Right cardiac atrium (tissue), 5 donors: ENCODE data around the gene OR52I2. TPM values are rescaled to one million over a fixed set of nuclear protein-coding genes. Genes with fewer than 3 reads are reported as not detected.

Experiments
- ATAC-seq, 2 donors: fragments of 200-7000 bp; cut with Tn5 transposase; one replicate each; pipeline versions ENCODE4 v1.8.0 to v1.9.1; 2020; ENCODE audit warnings: moderate library complexity in 2 of 2, mild to moderate bottlenecking in 1 of 2
- DNase-seq, 3 donors: peaks; one replicate each; pipeline ENCODE4 v3.0.0-alpha.2; 2020
- H3K27ac ChIP-seq: one replicate; pipeline ENCODE4 v1.5.1; 2013; ENCODE audit warnings: mild to moderate bottlenecking, low read length, control low read depth, moderate library complexity
- H3K27me3 ChIP-seq: one replicate; pipeline ENCODE4 v1.6.1; 2013; ENCODE audit not compliant: control insufficient read depth, insufficient read depth
- H3K4me1 ChIP-seq: one replicate; pipeline ENCODE4 v1.6.1; 2013; ENCODE audit warnings: low read length; ENCODE audit not compliant: control insufficient read depth, insufficient read depth
- H3K4me3 ChIP-seq: one replicate; pipeline ENCODE4 v1.5.1; 2013; ENCODE audit warnings: low read length, control low read depth
- H3K9me3 ChIP-seq: one replicate; pipeline ENCODE4 v1.6.1; 2013; ENCODE audit warnings: low read length; ENCODE audit not compliant: control insufficient read depth
- WGBS: extraction: QIAGEN DNeasy Blood & Tissue Kit; methylation state at CpG from one replicate; pipeline ENCODE4 v1.1.7; 2013; 5-methylcytosine and 5-hydroxymethylcytosine counted together
- intact Hi-C, 4 donors: fragments of 100-400 bp; cut with DNase I; formaldehyde crosslinking; loops; one replicate each; pipeline versions ENCODE4 v1.11.0 to v1.14.0; 2022 to 2023
- polyA plus RNA-seq: library from polyadenylated mRNA; stranded (reverse); fragments of 200-250 nt; gene quantifications from one replicate; pipeline ENCODE4 v1.2.3, GENCODE V29; 2013
- total RNA-seq, 4 donors: library from RNA; stranded (reverse); fragmentation: NEBNext Ultra II Directional; extraction: Animal tissue kit (Norgen Biotek cat#: 25700); gene quantifications; one replicate each; pipeline ENCODE4 v1.2.1, GENCODE V29; 2021
- donor health status: healthy with polysubstance abuse.
- donor health status: DM: no; HTN: yes; CAD: no.
- donor health status: DM: no; HTN: no; CAD: no.
- donor health status: DM: no; HTN: yes; CAD: no; lungs with severe emphysema.
- donor health status: DM: yes; HTN: yes; CAD: no.

Gene OR52I2
- total and polyA plus RNA-seq, 5 donors: not detected

- DNase-seq: no peak
- intact Hi-C loops: no loop called here
- Histone ChIP-seq H3K27ac (no peak overlapping the region), H3K4me3 (no peak overlapping the region), H3K9me3 (no peaks in the 10 kb centered on the region), H3K4me1 (no peaks in the 10 kb centered on the region), H3K27me3 (no peaks in the 10 kb centered on the region)
- ATAC-seq: no peak
- 87% methylated on average over 7 of the region's 7 CpGs for whole genome bisulfite sequencing
These were observed 60.0 kb downstream of the OR52I2 start for GRCh38 chr11:4641501-4641900.

- Histone ChIP-seq H3K27ac (no peak overlapping the region), H3K4me3 (no peak overlapping the region), H3K9me3 (no peaks in the 10 kb centered on the region), H3K27me3 (no peaks in the 10 kb centered on the region), H3K4me1 (no peaks in the 10 kb centered on the region)
- DNase-seq: no peak
- intact Hi-C loops: no loop called here
- ATAC-seq: no peak
- WGBS: 68% methylated on average over 7 of the region's 7 CpGs
These were observed 60.5 kb downstream of the OR52I2 start for GRCh38 chr11:4642043-4642442.

Other genes with a start within 250 kb of the OR52I2 start
- not detected for gene OR52B4, start 213.4 kb upstream of the OR52I2 start, total RNA-seq
- gene OR52B4, start 213.4 kb upstream of the OR52I2 start, polyA plus RNA-seq: not detected
- 10 to 100 TPM in 1 of 4 donors, 1 to 10 TPM in 3; 9.1 to 10.3 (median 9.3) TPM for gene TRIM21, start 188.0 kb upstream of the OR52I2 start, total RNA-seq
- gene TRIM21, start 188.0 kb upstream of the OR52I2 start, polyA plus RNA-seq: 8.3 TPM
- under 1 TPM in 1 of 4 donors, not detected in 3; 0.29 TPM for gene OR52K2, start 132.4 kb upstream of the OR52I2 start, total RNA-seq
- gene OR52K2, start 132.4 kb upstream of the OR52I2 start, polyA plus RNA-seq: not detected
- under 1 TPM in 1 of 4 donors, not detected in 3; 0.06 TPM for gene OR52K1, start 99.1 kb upstream of the OR52I2 start, total RNA-seq
- not detected for gene OR52K1, start 99.1 kb upstream of the OR52I2 start, polyA plus RNA-seq
- gene OR52M1, start 36.6 kb upstream of the OR52I2 start, total RNA-seq: not detected
- gene OR52M1, start 36.6 kb upstream of the OR52I2 start, polyA plus RNA-seq: not detected
- not detected for gene OR52I1, start 12.3 kb downstream of the OR52I2 start, total RNA-seq
- gene OR52I1, start 12.3 kb downstream of the OR52I2 start, polyA plus RNA-seq: not detected
- gene TRIM68, start 26.5 kb downstream of the OR52I2 start, total RNA-seq: 10 to 100 TPM in 3 of 4 donors, 1 to 10 TPM in 1; 10.0 to 12.4 (median 10.8) TPM
- gene TRIM68, start 26.5 kb downstream of the OR52I2 start, polyA plus RNA-seq: 6.5 TPM
- gene OR51D1, start 55.7 kb downstream of the OR52I2 start, total RNA-seq: not detected
- gene OR51D1, start 55.7 kb downstream of the OR52I2 start, polyA plus RNA-seq: not detected
- under 1 TPM; 0.22 to 0.63 (median 0.24) TPM for gene OR51E1, start 62.2 kb downstream of the OR52I2 start, total RNA-seq
- gene OR51E1, start 62.2 kb downstream of the OR52I2 start, polyA plus RNA-seq: 0.45 TPM
- gene OR51E2, start 116.1 kb downstream of the OR52I2 start, total RNA-seq: not detected
- gene OR51E2, start 116.1 kb downstream of the OR52I2 start, polyA plus RNA-seq: 0.05 TPM
- gene MMP26, start 123.0 kb downstream of the OR52I2 start, total RNA-seq: not detected
- not detected for gene MMP26, start 123.0 kb downstream of the OR52I2 start, polyA plus RNA-seq
- gene OR51F1, start 188.2 kb downstream of the OR52I2 start, total RNA-seq: not detected
- not detected for gene OR51F1, start 188.2 kb downstream of the OR52I2 start, polyA plus RNA-seq
- gene OR52R1, start 222.6 kb downstream of the OR52I2 start, total RNA-seq: not detected
- not detected for gene OR52R1, start 222.6 kb downstream of the OR52I2 start, polyA plus RNA-seq
- not detected for gene OR51F2, start 239.6 kb downstream of the OR52I2 start, total RNA-seq
- gene OR51F2, start 239.6 kb downstream of the OR52I2 start, polyA plus RNA-seq: not detected